HG03571 (cell line): ENCODE measurements around the gene AP5S1.

Experiments used
- ATAC-seq: cut with Tn5 transposase; IDR thresholded peaks from one replicate; pipeline ENCODE4 v1.9.1; 2021; ENCODE audit not compliant: unreplicated experiment

Gene AP5S1

DNA sequence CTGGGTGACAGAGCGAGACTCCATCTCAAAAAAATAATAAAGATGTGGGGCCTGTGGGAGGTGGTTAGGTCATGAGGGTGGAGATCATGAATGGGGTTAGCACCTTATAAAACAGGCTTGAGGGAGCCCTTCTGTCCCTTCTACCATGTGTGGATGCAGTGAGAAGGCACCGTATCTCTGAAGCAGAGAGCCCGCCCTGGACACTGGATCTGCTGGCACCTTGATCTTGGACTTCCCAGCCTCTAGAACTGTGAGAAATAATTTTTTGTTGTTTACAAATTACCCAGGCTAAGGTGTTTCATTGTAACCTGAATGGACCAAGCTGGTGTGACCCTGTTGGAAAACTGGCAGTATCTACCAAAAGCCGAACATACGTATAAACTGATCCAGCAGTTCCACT, 53.2 kb downstream of the AP5S1 start:
- no peak for ATAC-seq

DNA sequence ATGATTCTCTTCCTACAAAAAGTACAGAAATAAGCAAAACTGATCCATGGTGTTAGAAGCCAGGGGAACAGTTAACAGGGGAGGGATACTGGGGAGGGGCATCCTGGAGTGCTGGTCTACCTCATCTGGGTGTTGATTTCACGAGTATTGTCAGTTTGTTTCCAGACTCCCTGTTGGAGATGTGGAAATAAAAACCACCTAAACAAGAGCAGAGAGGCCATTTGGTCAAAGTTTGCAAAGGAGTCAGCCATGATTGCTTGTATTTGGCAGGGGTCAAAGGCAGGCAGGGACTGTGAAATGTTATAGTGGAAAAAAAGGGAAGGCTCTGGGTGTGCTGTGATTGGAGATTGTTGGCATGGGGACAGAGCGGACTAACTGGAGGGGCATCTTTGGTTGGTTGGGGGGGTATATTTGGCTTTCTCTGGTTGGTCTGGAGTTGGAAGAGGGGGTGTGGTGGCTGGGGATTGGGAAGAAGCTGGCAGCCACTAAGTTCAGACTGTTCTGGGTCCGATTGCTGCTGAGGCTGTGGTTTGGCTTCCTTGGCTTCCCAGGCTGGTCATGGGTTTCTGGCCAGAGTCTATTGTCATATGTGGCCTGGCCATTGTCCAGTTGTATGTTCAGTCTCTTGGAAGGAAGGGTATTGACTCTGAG, 54.0 kb downstream of the AP5S1 start:
- no peak for ATAC-seq

DNA sequence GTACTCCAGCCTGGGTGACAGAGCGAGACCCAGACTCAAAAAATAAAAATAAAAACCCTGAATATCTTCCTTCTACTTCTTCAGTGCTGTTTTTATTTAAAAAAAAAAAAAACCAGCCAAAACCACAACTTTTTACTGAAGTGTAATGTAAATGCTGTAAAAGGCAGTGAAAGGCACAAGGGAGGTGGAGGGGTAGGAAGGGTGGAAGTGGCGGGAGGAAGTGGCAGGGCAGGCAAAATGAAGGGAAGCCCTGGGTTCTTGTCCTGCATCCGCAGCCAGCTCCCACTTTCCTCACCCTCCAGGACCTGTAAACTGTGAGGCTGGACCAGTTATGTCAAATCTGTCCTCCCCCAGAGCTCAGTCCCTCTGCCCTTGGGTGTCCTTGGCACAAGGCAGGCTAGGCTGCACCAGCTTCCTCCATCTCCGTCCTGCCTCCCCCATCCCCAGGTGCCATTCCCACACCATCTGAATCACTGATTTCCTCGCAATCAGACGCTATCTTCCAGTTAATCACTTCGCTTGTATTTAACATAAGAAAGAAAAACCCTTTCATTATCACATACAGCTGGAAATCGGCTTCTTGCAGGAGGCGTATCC, 55.1 kb downstream of the AP5S1 start:
- no peak for ATAC-seq

DNA sequence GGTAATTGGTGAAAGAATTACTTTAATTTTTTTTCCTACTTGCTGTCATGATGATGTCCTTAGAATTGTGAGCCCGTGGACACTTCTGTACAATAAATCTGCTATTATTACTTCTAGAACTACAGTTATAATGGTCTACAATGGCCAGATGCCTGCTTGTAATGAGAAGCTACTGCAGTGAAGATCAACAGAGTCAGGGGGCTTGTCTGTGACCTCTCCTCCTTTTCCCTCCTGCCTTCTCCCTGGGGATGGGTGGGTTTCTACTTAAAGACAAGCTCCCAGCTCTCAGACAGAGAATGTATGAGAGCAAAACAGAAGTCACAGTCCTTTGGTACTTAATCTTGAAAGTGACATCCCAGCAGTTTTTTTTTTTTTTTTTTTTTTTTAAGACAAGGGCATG, 55.7 kb downstream of the AP5S1 start:
- ATAC-seq, result no peak

DNA sequence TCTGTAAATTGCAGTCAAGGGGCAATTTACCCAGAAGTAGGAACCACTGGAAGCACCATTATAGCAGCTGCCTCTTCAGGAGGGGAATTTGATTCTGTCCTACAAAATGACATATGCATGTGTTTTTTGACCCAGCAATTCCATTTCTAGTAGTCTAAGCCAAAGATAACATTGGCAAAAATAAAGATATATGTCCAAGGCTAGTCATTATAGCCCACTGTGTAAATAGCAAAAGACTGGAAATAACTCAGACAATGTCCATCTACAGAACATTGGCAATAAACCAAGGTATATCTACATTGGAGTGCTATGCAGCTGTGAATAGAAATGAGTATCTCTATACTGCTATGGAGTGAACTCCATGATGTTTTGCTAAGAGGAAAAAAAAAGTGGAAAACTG, 56.3 kb downstream of the AP5S1 start:
- ATAC-seq, result no peak
